Measurements from ENCODE around the gene PRKCH.

Gene PRKCH

GRCh38 chr14:61322011-61322798 is 826 bp downstream of the PRKCH start:
- Mint-ChIP-seq H3K4me3 (peak overlapping the region; percentile 77), H3K4me1 (peaks cover 6% of the 10 kb centered on the region), H3K27me3 (peaks cover 2% of the 10 kb centered on the region), H3K9me3 (peaks cover 5% of the 10 kb centered on the region), H3K27ac (no peak overlapping the region), H3K36me3 (no peaks in the 10 kb centered on the region)
- ATAC-seq (ENCODE audit: low read depth) (peak; percentile 15), DNase-seq (ENCODE audit: low spot score in 2 of 2) (peak in 1 of 2 donors; percentile 0)

- peaks cover 2% of the 10 kb centered on the region for H3K27me3 Mint-ChIP-seq
- no peak for ATAC-seq (ENCODE audit: low read depth)
Observed at GRCh38 chr14:61322799-61323290, 1.5 kb downstream of the PRKCH start.

GRCh38 chr14:61323970-61324369 is 2.6 kb downstream of the PRKCH start:
- Mint-ChIP-seq H3K4me1 (peaks cover 6% of the 10 kb centered on the region), H3K4me3 (no peak overlapping the region), H3K27ac (no peak overlapping the region), H3K27me3 (peaks cover 2% of the 10 kb centered on the region), H3K9me3 (peaks cover 5% of the 10 kb centered on the region), H3K36me3 (no peaks in the 10 kb centered on the region)
- DNase-seq (ENCODE audit: low spot score in 2 of 2) (no peak), ATAC-seq (ENCODE audit: low read depth) (no peak)

More at GRCh38 chr14:61322799-61323290, 1.5 kb downstream of the PRKCH start:
- DNase-seq (ENCODE audit: low spot score in 2 of 2) = no peak
- no peak overlapping the region for H3K27ac Mint-ChIP-seq
- H3K4me3 Mint-ChIP-seq = peak overlapping the region; percentile 77
- H3K4me1 Mint-ChIP-seq = peaks cover 6% of the 10 kb centered on the region
- no peaks in the 10 kb centered on the region for H3K36me3 Mint-ChIP-seq
- peaks cover 5% of the 10 kb centered on the region for H3K9me3 Mint-ChIP-seq

- H3K4me3 Mint-ChIP-seq = no peak overlapping the region
- H3K27ac Mint-ChIP-seq = no peak overlapping the region
- H3K36me3 Mint-ChIP-seq = no peaks in the 10 kb centered on the region
- DNase-seq (ENCODE audit: low spot score in 2 of 2) (no peak), ATAC-seq (ENCODE audit: low read depth) (no peak)
- peaks cover 5% of the 10 kb centered on the region for H3K9me3 Mint-ChIP-seq
- peaks cover 13% of the 10 kb centered on the region for H3K4me1 Mint-ChIP-seq
- peaks cover 2% of the 10 kb centered on the region for H3K27me3 Mint-ChIP-seq
Observed at GRCh38 chr14:61325166-61325565, 3.8 kb downstream of the PRKCH start.

GRCh38 chr14:61326146-61326545 is 4.8 kb downstream of the PRKCH start:
- Mint-ChIP-seq H3K27ac (no peak overlapping the region), H3K4me3 (no peak overlapping the region)
- no peak for ATAC-seq (ENCODE audit: low read depth)

GRCh38 chr14:61326847-61327246 is 5.5 kb downstream of the PRKCH start:
- DNase-seq (ENCODE audit: low spot score in 2 of 2) (no peak), ATAC-seq (ENCODE audit: low read depth) (no peak)
- peaks cover 13% of the 10 kb centered on the region for H3K4me1 Mint-ChIP-seq
- H3K36me3 Mint-ChIP-seq = no peaks in the 10 kb centered on the region
- H3K27ac Mint-ChIP-seq = no peak overlapping the region
- H3K9me3 Mint-ChIP-seq = peaks cover 5% of the 10 kb centered on the region
- peaks cover 2% of the 10 kb centered on the region for H3K27me3 Mint-ChIP-seq
- H3K4me3 Mint-ChIP-seq = no peak overlapping the region

More at GRCh38 chr14:61326146-61326545, 4.8 kb downstream of the PRKCH start:
- Mint-ChIP-seq H3K4me1 (peaks cover 13% of the 10 kb centered on the region), H3K9me3 (peaks cover 5% of the 10 kb centered on the region), H3K27me3 (peaks cover 2% of the 10 kb centered on the region), H3K36me3 (no peaks in the 10 kb centered on the region)
- no peak for DNase-seq (ENCODE audit: low spot score in 2 of 2)

- Mint-ChIP-seq H3K4me3 (no peak overlapping the region), H3K36me3 (no peaks in the 10 kb centered on the region), H3K27ac (no peak overlapping the region), H3K9me3 (peaks cover 5% of the 10 kb centered on the region), H3K4me1 (peaks cover 7% of the 10 kb centered on the region), H3K27me3 (peaks cover under 1% of the 10 kb centered on the region)
- ATAC-seq (ENCODE audit: low read depth) = no peak
- DNase-seq (ENCODE audit: low spot score in 2 of 2) = no peak
Observed at GRCh38 chr14:61328626-61329262, 7.4 kb downstream of the PRKCH start.

- Mint-ChIP-seq H3K27me3 (peaks cover 7% of the 10 kb centered on the region), H3K9me3 (peaks cover 5% of the 10 kb centered on the region), H3K36me3 (no peaks in the 10 kb centered on the region), H3K4me3 (no peak overlapping the region), H3K27ac (no peak overlapping the region), H3K4me1 (peaks cover 7% of the 10 kb centered on the region)
- peak; percentile 67 for ATAC-seq (ENCODE audit: low read depth)
- no peak for DNase-seq (ENCODE audit: low spot score in 2 of 2)
Observed at GRCh38 chr14:61329478-61330051, 8.2 kb downstream of the PRKCH start.

GRCh38 chr14:61330511-61330910 is 9.1 kb downstream of the PRKCH start:
- Mint-ChIP-seq H3K27me3 (peaks cover 7% of the 10 kb centered on the region), H3K27ac (no peak overlapping the region), H3K36me3 (no peaks in the 10 kb centered on the region), H3K9me3 (peaks cover 2% of the 10 kb centered on the region), H3K4me3 (no peak overlapping the region), H3K4me1 (peaks cover 7% of the 10 kb centered on the region)
- ATAC-seq (ENCODE audit: low read depth) (no peak), DNase-seq (ENCODE audit: low spot score in 2 of 2) (no peak)

- no peak overlapping the region for H3K4me3 Mint-ChIP-seq
- DNase-seq (ENCODE audit: low spot score in 2 of 2) (no peak), ATAC-seq (ENCODE audit: low read depth) (no peak)
- peaks cover 7% of the 10 kb centered on the region for H3K27me3 Mint-ChIP-seq
- no peak overlapping the region for H3K27ac Mint-ChIP-seq
- H3K9me3 Mint-ChIP-seq = no peaks in the 10 kb centered on the region
- peaks cover 7% of the 10 kb centered on the region for H3K4me1 Mint-ChIP-seq
- H3K36me3 Mint-ChIP-seq = no peaks in the 10 kb centered on the region
Observed at GRCh38 chr14:61331992-61332657, 10.7 kb downstream of the PRKCH start.

- no peak for DNase-seq (ENCODE audit: low spot score in 2 of 2)
- Mint-ChIP-seq H3K4me1 (peaks cover 7% of the 10 kb centered on the region), H3K27ac (no peak overlapping the region), H3K27me3 (peaks cover 7% of the 10 kb centered on the region), H3K4me3 (no peak overlapping the region), H3K9me3 (no peaks in the 10 kb centered on the region), H3K36me3 (no peaks in the 10 kb centered on the region)
- no peak for ATAC-seq (ENCODE audit: low read depth)
Observed at GRCh38 chr14:61332658-61333029, 11.3 kb downstream of the PRKCH start.

GRCh38 chr14:61333087-61333486 is 11.7 kb downstream of the PRKCH start:
- no peak for DNase-seq (ENCODE audit: low spot score in 2 of 2)
- Mint-ChIP-seq H3K36me3 (no peaks in the 10 kb centered on the region), H3K4me1 (peaks cover 7% of the 10 kb centered on the region), H3K27ac (no peak overlapping the region), H3K9me3 (no peaks in the 10 kb centered on the region), H3K4me3 (no peak overlapping the region), H3K27me3 (peaks cover 7% of the 10 kb centered on the region)
- no peak for ATAC-seq (ENCODE audit: low read depth)

GRCh38 chr14:61334197-61334701 is 12.9 kb downstream of the PRKCH start:
- H3K27me3 Mint-ChIP-seq = peaks cover 7% of the 10 kb centered on the region
- DNase-seq (ENCODE audit: low spot score in 2 of 2) = no peak
- ATAC-seq (ENCODE audit: low read depth) = no peak

GRCh38 chr14:61335049-61335448 is 13.7 kb downstream of the PRKCH start:
- Mint-ChIP-seq H3K27ac (no peak overlapping the region), H3K27me3 (peaks cover 7% of the 10 kb centered on the region), H3K4me3 (no peak overlapping the region), H3K9me3 (no peaks in the 10 kb centered on the region), H3K36me3 (no peaks in the 10 kb centered on the region), H3K4me1 (no peaks in the 10 kb centered on the region)
- ATAC-seq (ENCODE audit: low read depth) (no peak), DNase-seq (ENCODE audit: low spot score in 2 of 2) (no peak)

More at GRCh38 chr14:61334197-61334701, 12.9 kb downstream of the PRKCH start:
- H3K4me3 Mint-ChIP-seq = no peak overlapping the region
- H3K4me1 Mint-ChIP-seq = peaks cover 7% of the 10 kb centered on the region
- no peaks in the 10 kb centered on the region for H3K36me3 Mint-ChIP-seq
- no peaks in the 10 kb centered on the region for H3K9me3 Mint-ChIP-seq
- H3K27ac Mint-ChIP-seq = no peak overlapping the region

Measured in memory B cell (primary cell).